ENCODE data around the gene SLC25A1. TPM values are rescaled to one million over a fixed set of nuclear protein-coding genes. Genes with fewer than 3 reads are reported as not detected.
"Not testable (repeated sequence)": the region's sequence is repeated elsewhere in the genome, so short reads cannot be mapped to it uniquely, and the experiment has no call there.

Gene SLC25A1
- total RNA-seq, 4 donors from 2014 or later, result 49.2 to 68.0 (median 57.3) TPM

DNA sequence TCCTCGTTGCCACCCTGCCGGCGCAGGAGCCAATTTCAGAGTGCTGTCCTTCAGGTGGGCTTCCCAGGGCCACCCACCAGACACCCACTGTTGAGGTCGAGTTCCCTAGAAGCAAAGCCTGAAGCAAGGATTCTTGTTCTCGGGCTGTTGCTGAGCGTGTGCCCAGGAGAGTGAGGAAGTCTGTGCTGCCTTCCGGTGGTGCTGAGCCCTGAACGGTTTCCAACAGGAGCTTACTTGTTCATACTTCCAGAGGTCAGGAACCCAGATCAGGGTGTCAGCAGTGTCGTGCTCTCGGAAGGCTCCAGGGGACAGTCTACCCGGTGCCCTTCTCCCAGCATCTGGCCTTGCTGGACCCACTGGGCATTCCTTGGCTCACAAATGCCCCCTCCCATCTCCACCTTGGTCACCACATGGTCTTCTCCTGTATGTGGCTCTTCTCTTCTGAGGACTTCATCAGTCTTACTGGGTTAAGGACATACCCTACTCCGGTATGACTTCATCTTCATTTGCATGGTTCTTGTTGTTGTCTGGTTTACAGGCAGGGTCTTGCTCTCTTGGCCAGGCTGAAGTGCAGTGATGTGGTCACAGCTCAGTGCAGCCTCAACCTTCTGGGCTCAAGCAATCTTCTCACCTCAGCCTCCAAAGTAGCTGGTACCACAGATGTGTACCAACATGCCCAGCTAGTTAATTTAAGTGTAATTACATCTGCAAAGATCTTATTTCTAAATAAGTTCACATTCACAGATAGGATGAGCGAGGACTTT lies 11.2 kb downstream of the SLC25A1 start:
- H3K36me3 ChIP-seq, result no peaks in the 10 kb centered on the region
- H3K27ac ChIP-seq, result no peak overlapping the region
- intact Hi-C loops (cut with DNase I), result no loop called here
- 60 to 88% methylated on average over 6 to 9 of the region's 13 CpGs for WGBS, 2 donors
- peaks cover 3 to 82% (median 11%) of the 10 kb centered on the region in 4 donors for H3K27me3 ChIP-seq
- H3K9me3 ChIP-seq, result no peaks in the 10 kb centered on the region
- peaks cover 13 to 30% (median 21%) of the 10 kb centered on the region in 3 donors for H3K4me1 ChIP-seq
- no peak for DNase-seq
- TF ChIP-seq, protein P1, sequence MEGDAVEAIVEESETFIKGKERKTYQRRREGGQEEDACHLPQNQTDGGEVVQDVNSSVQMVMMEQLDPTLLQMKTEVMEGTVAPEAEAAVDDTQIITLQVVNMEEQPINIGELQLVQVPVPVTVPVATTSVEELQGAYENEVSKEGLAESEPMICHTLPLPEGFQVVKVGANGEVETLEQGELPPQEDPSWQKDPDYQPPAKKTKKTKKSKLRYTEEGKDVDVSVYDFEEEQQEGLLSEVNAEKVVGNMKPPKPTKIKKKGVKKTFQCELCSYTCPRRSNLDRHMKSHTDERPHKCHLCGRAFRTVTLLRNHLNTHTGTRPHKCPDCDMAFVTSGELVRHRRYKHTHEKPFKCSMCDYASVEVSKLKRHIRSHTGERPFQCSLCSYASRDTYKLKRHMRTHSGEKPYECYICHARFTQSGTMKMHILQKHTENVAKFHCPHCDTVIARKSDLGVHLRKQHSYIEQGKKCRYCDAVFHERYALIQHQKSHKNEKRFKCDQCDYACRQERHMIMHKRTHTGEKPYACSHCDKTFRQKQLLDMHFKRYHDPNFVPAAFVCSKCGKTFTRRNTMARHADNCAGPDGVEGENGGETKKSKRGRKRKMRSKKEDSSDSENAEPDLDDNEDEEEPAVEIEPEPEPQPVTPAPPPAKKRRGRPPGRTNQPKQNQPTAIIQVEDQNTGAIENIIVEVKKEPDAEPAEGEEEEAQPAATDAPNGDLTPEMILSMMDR (IDR thresholded peaks at IDR 0.05), result no peak
- no peak for TF ChIP-seq POLR2A (IDR thresholded peaks at IDR 0.05)
- H3K4me3 ChIP-seq, result no peak overlapping the region

DNA sequence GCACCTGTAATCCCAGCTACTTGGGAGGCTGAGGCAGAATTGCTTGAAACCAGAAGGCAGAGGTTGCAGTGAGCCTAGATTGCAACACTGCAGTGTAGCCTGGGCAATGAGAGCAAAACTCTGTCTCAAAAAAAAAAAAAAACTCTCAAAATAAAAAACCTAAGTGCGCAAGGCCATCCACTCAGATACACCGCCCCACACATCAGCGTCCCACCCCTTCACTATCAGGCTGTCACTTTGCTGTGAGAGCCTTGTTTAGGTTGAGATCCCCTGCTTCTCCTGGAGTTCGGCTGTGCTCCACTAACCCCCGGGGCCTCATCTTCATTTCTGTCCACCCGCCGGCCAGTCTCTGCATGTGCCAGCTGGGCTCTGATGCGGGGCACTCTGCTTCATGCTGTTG lies 12.1 kb downstream of the SLC25A1 start:
- TF ChIP-seq, protein P1 (IDR thresholded peaks at IDR 0.05), result no peak
- TF ChIP-seq POLR2A (IDR thresholded peaks at IDR 0.05), result no peak
- peaks cover 9 to 25% (median 17%) of the 10 kb centered on the region in 3 donors for H3K4me1 ChIP-seq
- H3K9me3 ChIP-seq, result no peaks in the 10 kb centered on the region
- no peaks in the 10 kb centered on the region for H3K36me3 ChIP-seq
- H3K27ac ChIP-seq, result no peak overlapping the region
- no peak overlapping the region for H3K4me3 ChIP-seq
- peaks cover 3 to 90% (median 11%) of the 10 kb centered on the region in 4 donors for H3K27me3 ChIP-seq
- DNase-seq, result no peak
- intact Hi-C loops (cut with DNase I), result no loop called here
- WGBS, 2 donors, result 72 to 78% methylated on average over 8 of the region's 8 CpGs

DNA sequence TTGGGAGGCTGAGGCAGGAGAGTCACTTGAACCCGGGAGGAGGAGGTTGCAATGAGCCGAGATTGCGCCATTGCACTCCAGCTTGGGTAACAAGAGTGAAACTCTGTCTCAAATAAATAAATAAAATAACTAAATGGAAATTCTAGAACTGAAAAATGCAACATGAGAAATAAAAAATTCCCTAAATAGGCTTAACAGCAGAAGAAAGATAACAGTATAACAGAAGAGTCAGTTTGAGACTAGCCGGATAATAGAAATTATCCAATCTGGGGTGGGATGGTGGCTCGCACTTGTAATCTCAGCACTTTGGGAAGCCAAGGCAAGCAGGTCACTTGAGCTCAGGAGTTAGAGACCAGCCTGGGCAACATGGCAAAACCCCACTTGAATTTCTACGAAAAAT lies 14.1 kb downstream of the SLC25A1 start:
- peaks cover 3 to 77% (median 10%) of the 10 kb centered on the region in 4 donors for H3K27me3 ChIP-seq
- TF ChIP-seq POLR2A (IDR thresholded peaks at IDR 0.05), result no peak
- TF ChIP-seq, protein P1 (IDR thresholded peaks at IDR 0.05), result no peak
- no peaks in the 10 kb centered on the region for H3K36me3 ChIP-seq
- no peak overlapping the region for H3K27ac ChIP-seq
- no peaks in the 10 kb centered on the region for H3K9me3 ChIP-seq
- H3K4me1 ChIP-seq, result peaks cover 0 to 7% (median 3%) of the 10 kb centered on the region in 3 donors
- H3K4me3 ChIP-seq, result no peak overlapping the region
- no peak for DNase-seq
- 89 to 91% methylated on average over 6 of the region's 6 CpGs for WGBS, 2 donors
- intact Hi-C loops (cut with DNase I), result no loop called here

DNA sequence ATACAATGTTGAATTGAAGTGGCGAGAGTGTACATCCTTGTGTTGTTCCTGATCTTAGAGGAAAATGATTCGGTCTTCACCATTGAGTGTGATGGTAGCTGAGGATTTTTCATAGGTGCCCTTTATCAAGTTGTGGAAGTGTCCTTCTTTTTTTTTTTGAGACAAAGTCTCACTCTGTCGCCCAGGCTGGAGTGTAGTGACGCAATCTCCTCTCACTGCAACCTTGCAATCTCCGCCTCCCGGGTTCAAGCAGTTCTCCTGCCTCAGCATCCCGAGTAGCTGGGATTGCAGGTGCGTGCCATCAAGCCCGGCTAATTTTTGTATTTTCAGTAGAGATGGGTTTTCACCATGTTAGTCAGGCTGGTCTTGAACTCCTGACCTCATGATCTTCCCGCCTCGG lies 19.9 kb downstream of the SLC25A1 start:
- WGBS, 2 donors, result 81 to 86% methylated on average over 10 to 11 of the region's 11 CpGs
- H3K27ac ChIP-seq; H3K4me3 ChIP-seq; H3K9me3 ChIP-seq; H3K36me3 ChIP-seq; intact Hi-C loops (cut with DNase I); DNase-seq; H3K4me1 ChIP-seq: not testable (repeated sequence)
- H3K27me3 ChIP-seq, result peaks cover 0 to 47% (median 1%) of the 10 kb centered on the region in 4 donors

DNA sequence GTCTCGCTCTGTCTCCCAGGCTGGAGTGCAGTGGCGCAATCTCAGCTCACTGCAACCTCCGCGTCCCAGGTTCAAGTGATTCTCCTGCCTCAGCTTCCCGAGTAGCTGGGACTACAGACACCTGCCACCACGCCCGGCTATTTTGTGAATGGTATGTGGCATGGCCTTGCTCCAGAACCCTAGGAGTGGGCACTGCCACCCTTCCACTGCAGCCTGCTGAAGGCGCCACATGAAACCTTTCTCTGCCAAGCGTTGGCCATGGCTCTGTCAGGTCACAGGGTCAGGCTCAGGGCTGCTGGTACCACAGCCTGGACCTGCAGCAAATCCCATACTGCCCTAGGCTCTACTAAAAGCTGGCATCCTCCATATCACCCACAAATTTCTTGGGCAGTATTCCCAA lies 22.4 kb downstream of the SLC25A1 start:
- intact Hi-C loops (cut with DNase I); H3K4me1 ChIP-seq; H3K9me3 ChIP-seq; H3K4me3 ChIP-seq; H3K36me3 ChIP-seq; DNase-seq; H3K27ac ChIP-seq: not testable (repeated sequence)
- WGBS, 2 donors, result 64 to 73% methylated on average over 9 of the region's 9 CpGs
- H3K27me3 ChIP-seq, result peaks cover under 1 to 51% (median 9%) of the 10 kb centered on the region in 4 donors

DNA sequence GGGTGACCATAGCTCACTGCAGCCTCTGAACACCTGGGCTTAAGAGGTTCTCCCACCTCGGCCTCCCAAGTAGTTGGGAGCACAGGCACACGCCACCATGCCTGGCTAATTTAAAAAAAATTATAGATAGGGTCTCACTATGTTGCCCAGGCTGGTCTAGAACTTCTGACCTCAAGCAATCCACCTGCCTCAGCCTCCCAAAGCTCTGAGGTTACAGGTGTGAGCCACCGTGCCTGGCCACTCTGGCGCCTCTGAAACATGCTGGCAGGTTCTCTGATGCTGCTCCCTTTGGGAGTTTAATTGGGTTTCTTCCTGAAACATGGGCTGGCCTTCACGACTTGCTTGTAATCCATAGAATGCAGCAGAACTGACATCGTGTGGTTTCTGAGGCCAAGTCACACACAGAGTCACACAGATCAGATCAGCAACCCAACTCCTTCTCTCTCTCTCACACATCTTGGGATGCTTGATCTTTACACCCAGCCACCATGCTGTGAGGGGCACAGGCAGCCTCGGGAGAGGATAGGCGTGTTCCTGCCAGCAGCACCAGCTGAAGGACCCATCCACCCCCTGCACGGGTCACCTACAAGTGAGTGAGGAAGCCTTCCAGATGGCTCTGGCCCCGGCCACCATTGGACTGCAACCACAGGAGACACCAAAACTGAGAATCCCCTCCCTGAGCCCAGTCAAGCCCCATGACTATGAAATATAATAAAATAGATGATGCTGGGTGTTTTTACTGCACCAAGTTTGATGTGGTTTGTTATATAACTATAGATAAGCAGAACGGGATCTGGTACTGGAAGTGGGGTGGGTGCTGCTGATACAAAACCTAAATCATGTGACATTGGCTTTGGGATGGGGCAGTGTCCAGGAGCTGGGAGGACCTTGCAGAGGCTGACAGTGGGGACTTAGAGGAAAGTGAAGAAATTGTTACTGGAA lies 25.3 kb downstream of the SLC25A1 start:
- Histone ChIP-seq H3K4me1 (peaks cover 6 to 21% (median 18%) of the 10 kb centered on the region in 3 donors), H3K36me3 (no peaks in the 10 kb centered on the region), H3K4me3 (no peak overlapping the region), H3K27ac (no peak overlapping the region), H3K27me3 (peaks cover 7 to 80% (median 27%) of the 10 kb centered on the region in 4 donors), H3K9me3 (peaks cover 0 to 6% (median 0%) of the 10 kb centered on the region in 3 donors)
- intact Hi-C loops (cut with DNase I), result no loop called here
- no peak for TF ChIP-seq POLR2A (IDR thresholded peaks at IDR 0.05)
- TF ChIP-seq, protein P1 (IDR thresholded peaks at IDR 0.05), result no peak
- no peak for DNase-seq
- WGBS, 2 donors, result 53 to 67% methylated on average over 7 to 8 of the region's 11 CpGs
